WTC11 (cell line): ENCODE measurements around the gene LHPP.

Experiments used
- ATF2 ChIP-seq: sonication (generic); formaldehyde crosslinking; IDR thresholded peaks from 2 replicates; pipeline ENCODE4 v1.8.1; 2022; ENCODE audit warnings: low read depth, missing genetic modification reagents, borderline replicate concordance
- CTCF ChIP-seq: fragments of 200-600 bp; IDR thresholded peaks from 2 replicates; pipeline ENCODE4 v1.8.0; 2022; ENCODE audit warnings: antibody characterized with exemption
- ETV6 ChIP-seq: sonication (generic); formaldehyde crosslinking; IDR thresholded peaks from 2 replicates; pipeline ENCODE4 v1.8.1; 2022; ENCODE audit warnings: mild to moderate bottlenecking, missing genetic modification reagents
- FOXJ3 ChIP-seq: sonication (generic); formaldehyde crosslinking; IDR thresholded peaks from 2 replicates; pipeline ENCODE4 v1.9.0; 2021; ENCODE audit warnings: missing genetic modification reagents, mild to moderate bottlenecking, borderline replicate concordance
- IRF2 ChIP-seq: sonication (generic); formaldehyde crosslinking; IDR thresholded peaks from 2 replicates; pipeline ENCODE4 v1.8.0; 2022; ENCODE audit warnings: low read depth, missing genetic modification reagents, borderline replicate concordance
- MLX ChIP-seq: sonication (generic); formaldehyde crosslinking; IDR thresholded peaks from 2 replicates; pipeline ENCODE4 v1.8.1; 2023; ENCODE audit warnings: mild to moderate bottlenecking, missing genetic modification reagents, moderate library complexity
- NFYB ChIP-seq: sonication (generic); formaldehyde crosslinking; conservative IDR thresholded peaks from 2 replicates; pipeline ENCODE4 v1.8.0; 2022; ENCODE audit warnings: low read depth, missing genetic modification reagents
- NR1H2 ChIP-seq: sonication (generic); formaldehyde crosslinking; IDR thresholded peaks from 2 replicates; pipeline ENCODE4 v1.9.0; 2021; ENCODE audit warnings: mild to moderate bottlenecking, moderate library complexity, missing genetic modification reagents
- ZNF232 ChIP-seq: sonication (generic); formaldehyde crosslinking; IDR thresholded peaks from 2 replicates; pipeline ENCODE4 v1.8.0; 2022; ENCODE audit warnings: mild to moderate bottlenecking, missing genetic modification reagents
- TF ChIP-seq, protein P1 (sequence below): fragments of 250-450 bp; sonication (Bioruptor Pico); IDR thresholded peaks from 2 replicates; pipeline ENCODE4 v1.9.0; 2021; ENCODE audit warnings: mild to moderate bottlenecking, borderline replicate concordance
- TF ChIP-seq, protein P2 (sequence below): sonication (generic); formaldehyde crosslinking; IDR thresholded peaks from 2 replicates; pipeline ENCODE4 v1.8.1; 2023; ENCODE audit warnings: mild to moderate bottlenecking, missing genetic modification reagents

GRCh38 chr10:124661660-124662180, 200.1 kb downstream of the LHPP start:
- TF ChIP-seq IRF2 (CRISPR knock-in tag) (no peak), CTCF (no peak), ETV6 (CRISPR knock-in tag) (no peak), NR1H2 (CRISPR knock-in tag) (no peak), MLX (CRISPR knock-in tag) (no peak), NFYB (CRISPR knock-in tag) (no peak), FOXJ3 (CRISPR knock-in tag) (no peak), ATF2 (CRISPR knock-in tag) (no peak), ZNF232 (no peak)
- TF ChIP-seq, protein P1, sequence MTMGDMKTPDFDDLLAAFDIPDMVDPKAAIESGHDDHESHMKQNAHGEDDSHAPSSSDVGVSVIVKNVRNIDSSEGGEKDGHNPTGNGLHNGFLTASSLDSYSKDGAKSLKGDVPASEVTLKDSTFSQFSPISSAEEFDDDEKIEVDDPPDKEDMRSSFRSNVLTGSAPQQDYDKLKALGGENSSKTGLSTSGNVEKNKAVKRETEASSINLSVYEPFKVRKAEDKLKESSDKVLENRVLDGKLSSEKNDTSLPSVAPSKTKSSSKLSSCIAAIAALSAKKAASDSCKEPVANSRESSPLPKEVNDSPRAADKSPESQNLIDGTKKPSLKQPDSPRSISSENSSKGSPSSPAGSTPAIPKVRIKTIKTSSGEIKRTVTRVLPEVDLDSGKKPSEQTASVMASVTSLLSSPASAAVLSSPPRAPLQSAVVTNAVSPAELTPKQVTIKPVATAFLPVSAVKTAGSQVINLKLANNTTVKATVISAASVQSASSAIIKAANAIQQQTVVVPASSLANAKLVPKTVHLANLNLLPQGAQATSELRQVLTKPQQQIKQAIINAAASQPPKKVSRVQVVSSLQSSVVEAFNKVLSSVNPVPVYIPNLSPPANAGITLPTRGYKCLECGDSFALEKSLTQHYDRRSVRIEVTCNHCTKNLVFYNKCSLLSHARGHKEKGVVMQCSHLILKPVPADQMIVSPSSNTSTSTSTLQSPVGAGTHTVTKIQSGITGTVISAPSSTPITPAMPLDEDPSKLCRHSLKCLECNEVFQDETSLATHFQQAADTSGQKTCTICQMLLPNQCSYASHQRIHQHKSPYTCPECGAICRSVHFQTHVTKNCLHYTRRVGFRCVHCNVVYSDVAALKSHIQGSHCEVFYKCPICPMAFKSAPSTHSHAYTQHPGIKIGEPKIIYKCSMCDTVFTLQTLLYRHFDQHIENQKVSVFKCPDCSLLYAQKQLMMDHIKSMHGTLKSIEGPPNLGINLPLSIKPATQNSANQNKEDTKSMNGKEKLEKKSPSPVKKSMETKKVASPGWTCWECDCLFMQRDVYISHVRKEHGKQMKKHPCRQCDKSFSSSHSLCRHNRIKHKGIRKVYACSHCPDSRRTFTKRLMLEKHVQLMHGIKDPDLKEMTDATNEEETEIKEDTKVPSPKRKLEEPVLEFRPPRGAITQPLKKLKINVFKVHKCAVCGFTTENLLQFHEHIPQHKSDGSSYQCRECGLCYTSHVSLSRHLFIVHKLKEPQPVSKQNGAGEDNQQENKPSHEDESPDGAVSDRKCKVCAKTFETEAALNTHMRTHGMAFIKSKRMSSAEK (CRISPR knock-in tag) = no peak
- TF ChIP-seq, protein P2, sequence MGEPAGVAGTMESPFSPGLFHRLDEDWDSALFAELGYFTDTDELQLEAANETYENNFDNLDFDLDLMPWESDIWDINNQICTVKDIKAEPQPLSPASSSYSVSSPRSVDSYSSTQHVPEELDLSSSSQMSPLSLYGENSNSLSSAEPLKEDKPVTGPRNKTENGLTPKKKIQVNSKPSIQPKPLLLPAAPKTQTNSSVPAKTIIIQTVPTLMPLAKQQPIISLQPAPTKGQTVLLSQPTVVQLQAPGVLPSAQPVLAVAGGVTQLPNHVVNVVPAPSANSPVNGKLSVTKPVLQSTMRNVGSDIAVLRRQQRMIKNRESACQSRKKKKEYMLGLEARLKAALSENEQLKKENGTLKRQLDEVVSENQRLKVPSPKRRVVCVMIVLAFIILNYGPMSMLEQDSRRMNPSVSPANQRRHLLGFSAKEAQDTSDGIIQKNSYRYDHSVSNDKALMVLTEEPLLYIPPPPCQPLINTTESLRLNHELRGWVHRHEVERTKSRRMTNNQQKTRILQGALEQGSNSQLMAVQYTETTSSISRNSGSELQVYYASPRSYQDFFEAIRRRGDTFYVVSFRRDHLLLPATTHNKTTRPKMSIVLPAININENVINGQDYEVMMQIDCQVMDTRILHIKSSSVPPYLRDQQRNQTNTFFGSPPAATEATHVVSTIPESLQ = no peak
